ENCODE data around the gene NSD1.

GRCh38 chr5:177313561-177314259 is 180.1 kb downstream of the NSD1 start:
- TF ChIP-seq, protein P1, sequence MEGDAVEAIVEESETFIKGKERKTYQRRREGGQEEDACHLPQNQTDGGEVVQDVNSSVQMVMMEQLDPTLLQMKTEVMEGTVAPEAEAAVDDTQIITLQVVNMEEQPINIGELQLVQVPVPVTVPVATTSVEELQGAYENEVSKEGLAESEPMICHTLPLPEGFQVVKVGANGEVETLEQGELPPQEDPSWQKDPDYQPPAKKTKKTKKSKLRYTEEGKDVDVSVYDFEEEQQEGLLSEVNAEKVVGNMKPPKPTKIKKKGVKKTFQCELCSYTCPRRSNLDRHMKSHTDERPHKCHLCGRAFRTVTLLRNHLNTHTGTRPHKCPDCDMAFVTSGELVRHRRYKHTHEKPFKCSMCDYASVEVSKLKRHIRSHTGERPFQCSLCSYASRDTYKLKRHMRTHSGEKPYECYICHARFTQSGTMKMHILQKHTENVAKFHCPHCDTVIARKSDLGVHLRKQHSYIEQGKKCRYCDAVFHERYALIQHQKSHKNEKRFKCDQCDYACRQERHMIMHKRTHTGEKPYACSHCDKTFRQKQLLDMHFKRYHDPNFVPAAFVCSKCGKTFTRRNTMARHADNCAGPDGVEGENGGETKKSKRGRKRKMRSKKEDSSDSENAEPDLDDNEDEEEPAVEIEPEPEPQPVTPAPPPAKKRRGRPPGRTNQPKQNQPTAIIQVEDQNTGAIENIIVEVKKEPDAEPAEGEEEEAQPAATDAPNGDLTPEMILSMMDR (IDR thresholded peaks at IDR 0.05), result no peak
- TF ChIP-seq POLR2A (IDR thresholded peaks at IDR 0.05), result no peak
